Measurements from ENCODE around the gene TTLL8. TPM values are rescaled to one million over a fixed set of nuclear protein-coding genes. Genes with fewer than 3 reads are reported as not detected.

The TTLL8 gene
- total RNA-seq, 2 donors from 2014 or later: 0.20 TPM; not detected in 1

GRCh38 chr22:50041361-50042065, 16.6 kb downstream of the TTLL8 start:
- H3K27ac Mint-ChIP-seq: no peak overlapping the region
- no peak overlapping the region for H3K27ac ChIP-seq (ENCODE audit: low read depth, low read length)
- no peak overlapping the region for H3K4me3 Mint-ChIP-seq
- WGBS, 2 experiments (ENCODE audit: insufficient coverage in 1 of 2, insufficient read length in 1 of 2): 87 to 95% methylated on average over 13 to 17 of the region's 17 CpGs
- H3K27me3 Mint-ChIP-seq (ENCODE audit: insufficient read depth): no peaks in the 10 kb centered on the region
- no peaks in the 10 kb centered on the region for H3K9me3 ChIP-seq (ENCODE audit: control insufficient read depth, low read length)
- no peak overlapping the region for H3K4me3 ChIP-seq (ENCODE audit: low read length)
- DNase-seq: no peak
- H3K4me1 Mint-ChIP-seq: no peaks in the 10 kb centered on the region
- H3K9me3 Mint-ChIP-seq: peaks cover 8% of the 10 kb centered on the region
- TF ChIP-seq CTCF (conservative IDR thresholded peaks at IDR 0.05): no peak
- H3K36me3 ChIP-seq (ENCODE audit: control insufficient read depth, insufficient read depth, low read length): no peaks in the 10 kb centered on the region
- no peaks in the 10 kb centered on the region for H3K36me3 Mint-ChIP-seq (ENCODE audit: low read depth)
- H3K9ac ChIP-seq (ENCODE audit: extremely low read depth, low read length, poor library complexity, severe bottlenecking): no peak overlapping the region
- no peaks in the 10 kb centered on the region for H3K4me1 ChIP-seq (ENCODE audit: control insufficient read depth, insufficient read depth, low read length)
- no peaks in the 10 kb centered on the region for H3K27me3 ChIP-seq (ENCODE audit: control insufficient read depth, insufficient read depth, low read length, poor library complexity, severe bottlenecking)

GRCh38 chr22:50040717-50041116, 17.4 kb downstream of the TTLL8 start:
- no peak overlapping the region for H3K9ac ChIP-seq (ENCODE audit: extremely low read depth, low read length, poor library complexity, severe bottlenecking)
- H3K9me3 Mint-ChIP-seq: peaks cover 8% of the 10 kb centered on the region
- no peaks in the 10 kb centered on the region for H3K9me3 ChIP-seq (ENCODE audit: control insufficient read depth, low read length)
- 86% methylated on average over 7 of the region's 7 CpGs; no CpG with 5 or more reads in 1 of the 2 experiments for WGBS, 2 experiments (ENCODE audit: insufficient coverage in 1 of 2, insufficient read length in 1 of 2)
- no peak for DNase-seq
- no peaks in the 10 kb centered on the region for H3K27me3 Mint-ChIP-seq (ENCODE audit: insufficient read depth)
- H3K4me1 Mint-ChIP-seq: no peaks in the 10 kb centered on the region
- no peaks in the 10 kb centered on the region for H3K27me3 ChIP-seq (ENCODE audit: control insufficient read depth, insufficient read depth, low read length, poor library complexity, severe bottlenecking)
- no peaks in the 10 kb centered on the region for H3K4me1 ChIP-seq (ENCODE audit: control insufficient read depth, insufficient read depth, low read length)
- no peak overlapping the region for H3K4me3 Mint-ChIP-seq
- no peak for TF ChIP-seq CTCF (conservative IDR thresholded peaks at IDR 0.05)
- no peaks in the 10 kb centered on the region for H3K36me3 Mint-ChIP-seq (ENCODE audit: low read depth)
- no peak overlapping the region for H3K27ac ChIP-seq (ENCODE audit: low read depth, low read length)
- no peak overlapping the region for H3K4me3 ChIP-seq (ENCODE audit: low read length)
- no peak overlapping the region for H3K27ac Mint-ChIP-seq
- no peaks in the 10 kb centered on the region for H3K36me3 ChIP-seq (ENCODE audit: control insufficient read depth, insufficient read depth, low read length)

- no peaks in the 10 kb centered on the region for H3K4me1 ChIP-seq (ENCODE audit: control insufficient read depth, insufficient read depth, low read length)
- no peak overlapping the region for H3K9ac ChIP-seq (ENCODE audit: extremely low read depth, low read length, poor library complexity, severe bottlenecking)
- H3K27me3 Mint-ChIP-seq (ENCODE audit: insufficient read depth): no peaks in the 10 kb centered on the region
- no peak overlapping the region for H3K4me3 Mint-ChIP-seq
- no peak overlapping the region for H3K27ac ChIP-seq (ENCODE audit: low read depth, low read length)
- H3K4me3 ChIP-seq (ENCODE audit: low read length): no peak overlapping the region
- no peaks in the 10 kb centered on the region for H3K27me3 ChIP-seq (ENCODE audit: control insufficient read depth, insufficient read depth, low read length, poor library complexity, severe bottlenecking)
- no peaks in the 10 kb centered on the region for H3K36me3 ChIP-seq (ENCODE audit: control insufficient read depth, insufficient read depth, low read length)
- peaks cover 8% of the 10 kb centered on the region for H3K9me3 Mint-ChIP-seq
- TF ChIP-seq CTCF (conservative IDR thresholded peaks at IDR 0.05): no peak
- no peaks in the 10 kb centered on the region for H3K4me1 Mint-ChIP-seq
- H3K9me3 ChIP-seq (ENCODE audit: control insufficient read depth, low read length): no peaks in the 10 kb centered on the region
- WGBS, 2 experiments (ENCODE audit: insufficient coverage in 1 of 2, insufficient read length in 1 of 2): 91 to 96% methylated on average over 29 of the region's 29 CpGs
- no peaks in the 10 kb centered on the region for H3K36me3 Mint-ChIP-seq (ENCODE audit: low read depth)
- DNase-seq: no peak
- H3K27ac Mint-ChIP-seq: no peak overlapping the region
Observed at GRCh38 chr22:50039669-50040443, 18.2 kb downstream of the TTLL8 start.

All from endodermal cell (in vitro differentiated cells).